ENCODE results near the gene CNGB1. TPM values are rescaled to one million over a fixed set of nuclear protein-coding genes. Genes with fewer than 3 reads are reported as not detected.

The CNGB1 gene
- total RNA-seq, 3 donors from 2014 or later (not counting 1 experiment from before 2014, with no cell fraction given): not detected

GRCh38 chr16:57994778-57995177 is 23.9 kb upstream of the CNGB1 start:
- H3K27me3 Mint-ChIP-seq (ENCODE audit: low read depth in 2 of 2): no peaks in the 10 kb centered on the region
- H3K36me3 Mint-ChIP-seq: peaks cover 5% of the 10 kb centered on the region
- Histone ChIP-seq H3K36me3 (ENCODE audit: control insufficient read depth, insufficient read depth, low read length) (peaks cover 39% of the 10 kb centered on the region), H3K9me3 (ENCODE audit: control insufficient read depth, insufficient read depth, low read length) (no peaks in the 10 kb centered on the region), H3K27me3 (ENCODE audit: control insufficient read depth, insufficient read depth, low read length) (no peaks in the 10 kb centered on the region), H3K4me3 (ENCODE audit: low read length) (no peak overlapping the region), H3K4me1 (ENCODE audit: control insufficient read depth, insufficient read depth, low read length) (peaks cover 69% of the 10 kb centered on the region), H3K27ac (ENCODE audit: low read length) (peak overlapping the region; percentile 4)
- DNase-seq (peak; percentile 42 to 69), ATAC-seq (peak; percentile 74 to 81 (median 74))
- WGBS (ENCODE audit: insufficient coverage): 15% methylated on average over 4 of the region's 4 CpGs
- peak overlapping the region; percentile 65 for H3K4me3 Mint-ChIP-seq
- peak overlapping the region; percentile 72 to 79 for H3K27ac Mint-ChIP-seq
- no peaks in the 10 kb centered on the region for H3K9me3 Mint-ChIP-seq
- intact Hi-C loops (cut with micrococcal nuclease): no loop called here
- TF ChIP-seq CTCF (IDR thresholded peaks at IDR 0.05): no peak
- peaks cover 32 to 53% of the 10 kb centered on the region in 2 donors for H3K4me1 Mint-ChIP-seq

- H3K4me1 ChIP-seq (ENCODE audit: control insufficient read depth, insufficient read depth, low read length): peaks cover 65% of the 10 kb centered on the region
- Mint-ChIP-seq H3K4me3 (peak overlapping the region; percentile 65), H3K36me3 (peaks cover 5% of the 10 kb centered on the region), H3K9me3 (no peaks in the 10 kb centered on the region), H3K27me3 (ENCODE audit: low read depth in 2 of 2) (no peaks in the 10 kb centered on the region), H3K4me1 (peaks cover 31 to 52% of the 10 kb centered on the region in 2 donors), H3K27ac (peak overlapping the region; percentile 72 to 79)
- H3K9me3 ChIP-seq (ENCODE audit: control insufficient read depth, insufficient read depth, low read length): no peaks in the 10 kb centered on the region
- H3K36me3 ChIP-seq (ENCODE audit: control insufficient read depth, insufficient read depth, low read length): peaks cover 39% of the 10 kb centered on the region
- no peak overlapping the region for H3K27ac ChIP-seq (ENCODE audit: low read length)
- no peak for ATAC-seq
- no peak for TF ChIP-seq CTCF (IDR thresholded peaks at IDR 0.05)
- 91% methylated on average over 4 of the region's 4 CpGs for WGBS (ENCODE audit: insufficient coverage)
- intact Hi-C loops (cut with micrococcal nuclease): no loop called here
- no peaks in the 10 kb centered on the region for H3K27me3 ChIP-seq (ENCODE audit: control insufficient read depth, insufficient read depth, low read length)
- no peak for DNase-seq
- no peak overlapping the region for H3K4me3 ChIP-seq (ENCODE audit: low read length)
Observed at GRCh38 chr16:57994361-57994760, 23.4 kb upstream of the CNGB1 start.

GRCh38 chr16:57993897-57994296 is 23.0 kb upstream of the CNGB1 start:
- WGBS (ENCODE audit: insufficient coverage): 91% methylated on average over 5 of the region's 5 CpGs
- Mint-ChIP-seq H3K4me1 (peaks cover 26 to 48% of the 10 kb centered on the region in 2 donors), H3K27ac (peak overlapping the region in 1 of 2 donors; percentile 79), H3K4me3 (no peak overlapping the region), H3K36me3 (peaks cover 5% of the 10 kb centered on the region), H3K27me3 (ENCODE audit: low read depth in 2 of 2) (no peaks in the 10 kb centered on the region), H3K9me3 (no peaks in the 10 kb centered on the region)
- H3K27ac ChIP-seq (ENCODE audit: low read length): no peak overlapping the region
- H3K9me3 ChIP-seq (ENCODE audit: control insufficient read depth, insufficient read depth, low read length): no peaks in the 10 kb centered on the region
- intact Hi-C loops (cut with micrococcal nuclease): no loop called here
- H3K27me3 ChIP-seq (ENCODE audit: control insufficient read depth, insufficient read depth, low read length): no peaks in the 10 kb centered on the region
- ATAC-seq: no peak
- TF ChIP-seq CTCF (IDR thresholded peaks at IDR 0.05): no peak
- no peak overlapping the region for H3K4me3 ChIP-seq (ENCODE audit: low read length)
- DNase-seq: no peak
- peaks cover 39% of the 10 kb centered on the region for H3K36me3 ChIP-seq (ENCODE audit: control insufficient read depth, insufficient read depth, low read length)
- H3K4me1 ChIP-seq (ENCODE audit: control insufficient read depth, insufficient read depth, low read length): peaks cover 60% of the 10 kb centered on the region

GRCh38 chr16:57993438-57993837 is 22.5 kb upstream of the CNGB1 start:
- peaks cover 55% of the 10 kb centered on the region for H3K4me1 ChIP-seq (ENCODE audit: control insufficient read depth, insufficient read depth, low read length)
- H3K27ac Mint-ChIP-seq: peak overlapping the region in 1 of 2 donors; percentile 66
- 88% methylated on average over 8 of the region's 8 CpGs for WGBS (ENCODE audit: insufficient coverage)

More at GRCh38 chr16:57993438-57993837, 22.5 kb upstream of the CNGB1 start:
- intact Hi-C loops (cut with micrococcal nuclease): no loop called here
- no peak for ATAC-seq
- H3K36me3 Mint-ChIP-seq: peaks cover 5% of the 10 kb centered on the region
- H3K27ac ChIP-seq (ENCODE audit: low read length): no peak overlapping the region
- peaks cover 22 to 43% of the 10 kb centered on the region in 2 donors for H3K4me1 Mint-ChIP-seq
- no peaks in the 10 kb centered on the region for H3K27me3 Mint-ChIP-seq (ENCODE audit: low read depth in 2 of 2)
- H3K4me3 ChIP-seq (ENCODE audit: low read length): no peak overlapping the region
- peaks cover 39% of the 10 kb centered on the region for H3K36me3 ChIP-seq (ENCODE audit: control insufficient read depth, insufficient read depth, low read length)
- H3K4me3 Mint-ChIP-seq: no peak overlapping the region
- no peaks in the 10 kb centered on the region for H3K9me3 Mint-ChIP-seq
- H3K9me3 ChIP-seq (ENCODE audit: control insufficient read depth, insufficient read depth, low read length): no peaks in the 10 kb centered on the region
- no peak for TF ChIP-seq CTCF (IDR thresholded peaks at IDR 0.05)
- H3K27me3 ChIP-seq (ENCODE audit: control insufficient read depth, insufficient read depth, low read length): no peaks in the 10 kb centered on the region
- DNase-seq: no peak

All from natural killer cell (primary cell).